ENCODE measurements around the gene PIKFYVE. TPM values are rescaled to one million over a fixed set of nuclear protein-coding genes. Genes with fewer than 3 reads are reported as not detected.
A peak's percentile ranks its signal among the peaks of the same experiment; 100 is the strongest.

The PIKFYVE gene
- total RNA-seq, 1 experiment from 2014 or later, result 27.2 TPM

DNA sequence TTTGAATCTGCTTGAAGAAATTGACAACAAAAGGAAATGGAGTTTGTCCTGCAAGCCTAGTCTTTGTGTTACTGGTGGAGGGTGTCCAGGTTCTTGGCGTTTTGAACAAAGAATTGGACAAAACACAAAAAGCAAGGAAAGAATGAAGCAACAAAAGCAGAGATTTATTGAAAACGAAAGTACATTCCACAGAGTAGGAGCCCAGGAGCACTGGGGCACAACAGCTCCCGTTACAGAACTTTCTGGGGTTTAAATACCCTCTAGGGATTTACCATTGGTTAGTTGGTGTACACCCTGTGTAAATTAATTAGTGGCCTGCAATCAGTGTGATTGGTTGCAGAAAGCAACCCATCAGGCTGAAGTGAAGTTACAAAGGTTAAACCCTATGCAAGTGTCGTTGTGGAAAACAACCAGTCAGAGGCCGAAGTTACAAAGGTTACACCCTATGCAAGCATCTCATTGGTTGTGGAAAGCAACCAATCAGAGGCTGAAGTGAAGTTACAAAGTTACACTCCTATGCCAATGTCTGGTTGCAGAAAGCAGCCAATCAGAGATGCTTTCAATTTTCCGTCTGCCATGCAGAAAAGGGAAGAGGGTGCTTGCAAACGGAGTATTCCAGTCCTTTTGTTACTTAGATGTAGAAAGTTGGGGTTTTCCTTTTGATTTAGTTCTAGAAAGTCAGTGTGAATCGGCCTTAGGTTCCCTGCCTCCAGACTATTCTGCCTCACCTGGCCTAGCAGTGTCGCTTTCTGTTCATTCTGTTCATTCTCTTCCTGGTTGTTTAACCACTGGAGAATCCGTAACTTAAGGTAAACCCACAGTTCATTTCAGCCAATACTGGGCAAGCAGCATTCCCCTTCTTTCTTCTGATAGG, 92.9 kb downstream of the PIKFYVE start:
- Histone ChIP-seq H3K18ac (ENCODE audit: insufficient read length, low read depth, low read length) (no peak overlapping the region), H3K9ac (ENCODE audit: extremely low read depth, insufficient read length, low read length) (no peak overlapping the region), H4K8ac (replicated peaks; ENCODE audit: insufficient read length, low read depth, low read length) (no peak overlapping the region), H4K91ac (ENCODE audit: insufficient read length, low read depth, low read length) (no peak overlapping the region), H4K5ac (ENCODE audit: insufficient read length, low read depth, low read length) (no peak overlapping the region), H3K23ac (ENCODE audit: insufficient read length, low read depth, low read length) (no peak overlapping the region), H2BK15ac (ENCODE audit: low read depth, low read length) (no peak overlapping the region), H3K4me2 (ENCODE audit: insufficient read depth, insufficient read length, low read length) (no peak overlapping the region), H3K23me2 (ENCODE audit: insufficient read length, low read depth, low read length, poor library complexity, severe bottlenecking) (no peaks in the 10 kb centered on the region), H3K56ac (ENCODE audit: insufficient read length, low read depth, low read length) (no peak overlapping the region), H2BK5ac (ENCODE audit: insufficient read length, low read length) (no peak overlapping the region), H3T11ph (ENCODE audit: low read length) (no peak overlapping the region), H2BK20ac (ENCODE audit: low read depth, low read length, poor library complexity, severe bottlenecking) (no peak overlapping the region), H3K79me1 (ENCODE audit: insufficient read depth, low read depth, low read length, poor library complexity, severe bottlenecking) (no peaks in the 10 kb centered on the region), H4K20me1 (ENCODE audit: control insufficient read depth, insufficient read depth, insufficient read length) (no peaks in the 10 kb centered on the region), H3K4ac (ENCODE audit: low read depth, low read length) (no peak overlapping the region), H3K14ac (ENCODE audit: insufficient read depth, low read length) (no peak overlapping the region), H2AK5ac (ENCODE audit: insufficient read length, low read length) (no peak overlapping the region), H2BK12ac (ENCODE audit: insufficient read length, low read depth, low read length) (no peak overlapping the region), H3K9me3 (ENCODE audit: control insufficient read depth, low read depth, low read length) (no peaks in the 10 kb centered on the region), H3K4me1 (ENCODE audit: insufficient read depth, low read length) (no peaks in the 10 kb centered on the region), H2BK120ac (ENCODE audit: low read depth, low read length, poor library complexity, severe bottlenecking) (no peak overlapping the region), H3K27ac (ENCODE audit: insufficient read length, low read depth, low read length) (no peak overlapping the region), H2AFZ (ENCODE audit: low read length) (no peak overlapping the region), H3K27me3 (ENCODE audit: insufficient read depth, low read length) (no peaks in the 10 kb centered on the region), H3K79me2 (ENCODE audit: insufficient read depth, low read length) (no peaks in the 10 kb centered on the region)
- WGBS (ENCODE audit: extremely low coverage, insufficient read length, low lambda C conversion rate), result no CpG with 5 or more reads among the region's 10 CpGs
- TF ChIP-seq, protein P1, sequence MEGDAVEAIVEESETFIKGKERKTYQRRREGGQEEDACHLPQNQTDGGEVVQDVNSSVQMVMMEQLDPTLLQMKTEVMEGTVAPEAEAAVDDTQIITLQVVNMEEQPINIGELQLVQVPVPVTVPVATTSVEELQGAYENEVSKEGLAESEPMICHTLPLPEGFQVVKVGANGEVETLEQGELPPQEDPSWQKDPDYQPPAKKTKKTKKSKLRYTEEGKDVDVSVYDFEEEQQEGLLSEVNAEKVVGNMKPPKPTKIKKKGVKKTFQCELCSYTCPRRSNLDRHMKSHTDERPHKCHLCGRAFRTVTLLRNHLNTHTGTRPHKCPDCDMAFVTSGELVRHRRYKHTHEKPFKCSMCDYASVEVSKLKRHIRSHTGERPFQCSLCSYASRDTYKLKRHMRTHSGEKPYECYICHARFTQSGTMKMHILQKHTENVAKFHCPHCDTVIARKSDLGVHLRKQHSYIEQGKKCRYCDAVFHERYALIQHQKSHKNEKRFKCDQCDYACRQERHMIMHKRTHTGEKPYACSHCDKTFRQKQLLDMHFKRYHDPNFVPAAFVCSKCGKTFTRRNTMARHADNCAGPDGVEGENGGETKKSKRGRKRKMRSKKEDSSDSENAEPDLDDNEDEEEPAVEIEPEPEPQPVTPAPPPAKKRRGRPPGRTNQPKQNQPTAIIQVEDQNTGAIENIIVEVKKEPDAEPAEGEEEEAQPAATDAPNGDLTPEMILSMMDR (conservative IDR thresholded peaks at IDR 0.05), result no peak
- Mint-ChIP-seq H3K36me3 (ENCODE audit: insufficient read depth in 1 of 3, low read depth in 3 of 3) (peaks cover 7 to 40% (median 22%) of the 10 kb centered on the region in 3 experiments; a peak in 6 of 7 replicates), H3K4me1 (peaks cover 9 to 10% of the 10 kb centered on the region in 2 experiments), H3K4me3 (no peak overlapping the region), H3K27me3 (ENCODE audit: low read depth) (no peaks in the 10 kb centered on the region; the same call in 1 of the 2 replicates), H3K9me3 (peaks cover 0 to 4% of the 10 kb centered on the region in 2 experiments; a peak in 2 of 5 replicates), H3K27ac (peak overlapping the region in 1 of 3 experiments; percentile 70; a peak in 1 of 7 replicates)
- DNase-seq, result peak; percentile 47
